HG02840 (cell line): ENCODE results near the gene TXNDC2.

Source experiments
- ATAC-seq: cut with Tn5 transposase; IDR thresholded peaks from one replicate; pipeline ENCODE4 v1.9.1; 2021; ENCODE audit warnings: mild to moderate bottlenecking, moderate library complexity, moderate number of reproducible peaks; ENCODE audit not compliant: unreplicated experiment, low FRiP score

The TXNDC2 gene

GRCh38 chr18:9927392-9928063 is 41.8 kb downstream of the TXNDC2 start:
- ATAC-seq: no peak

- no peak for ATAC-seq
Observed at GRCh38 chr18:9928646-9929259, 43.0 kb downstream of the TXNDC2 start.

GRCh38 chr18:9930299-9930884 is 44.6 kb downstream of the TXNDC2 start:
- no peak for ATAC-seq

- ATAC-seq: no peak
Observed at GRCh38 chr18:9931146-9931545, 45.4 kb downstream of the TXNDC2 start.

- no peak for ATAC-seq
Observed at GRCh38 chr18:9931678-9932077, 45.9 kb downstream of the TXNDC2 start.

- ATAC-seq: no peak
Observed at GRCh38 chr18:9933865-9934264, 48.1 kb downstream of the TXNDC2 start.

- no peak for ATAC-seq
Observed at GRCh38 chr18:9934274-9934673, 48.5 kb downstream of the TXNDC2 start.
